Lower lobe of right lung (tissue), 2 donors: Measurements from ENCODE around the gene KCTD13. TPM values are rescaled to one million over a fixed set of nuclear protein-coding genes. Genes with fewer than 3 reads are reported as not detected.

Source experiments
- ATAC-seq, 2 donors: fragments of 200-7000 bp; cut with Tn5 transposase; one replicate each; pipeline ENCODE4 v1.9.1; 2020 to 2022; ENCODE audit warnings: mild to moderate bottlenecking in 2 of 2, moderate library complexity in 2 of 2
- DNase-seq: peaks from one replicate; pipeline ENCODE4 v3.0.0-alpha.2; 2020
- H3K27ac ChIP-seq: fragments of 200-600 bp; one replicate; pipeline ENCODE4 v1.8.0; 2022
- H3K27me3 ChIP-seq: fragments of 200-600 bp; one replicate; pipeline ENCODE4 v1.8.0; 2022; ENCODE audit warnings: low read depth
- H3K36me3 ChIP-seq: fragments of 200-600 bp; one replicate; pipeline ENCODE4 v1.8.0; 2022; ENCODE audit warnings: mild to moderate bottlenecking
- H3K4me1 ChIP-seq: fragments of 200-600 bp; one replicate; pipeline ENCODE4 v1.8.0; 2022
- H3K4me3 ChIP-seq: fragments of 200-600 bp; one replicate; pipeline ENCODE4 v1.8.0; 2022; ENCODE audit warnings: mild to moderate bottlenecking
- H3K9me3 ChIP-seq: fragments of 200-600 bp; one replicate; pipeline ENCODE4 v1.8.0; 2022
- intact Hi-C: fragments of 100-400 bp; cut with DNase I; formaldehyde crosslinking; loops from one replicate; pipeline ENCODE4 v1.11.0; 2022
- total RNA-seq: library from RNA; stranded (reverse); fragmentation: NEBNext Ultra II Directional; extraction: Animal tissue kit (Norgen Biotek cat#: 25700); gene quantifications from one replicate; pipeline ENCODE4 v1.2.1, GENCODE V29; 2021
- TF ChIP-seq, protein P1 (sequence below): fragments of 200-600 bp; IDR thresholded peaks from one replicate; pipeline ENCODE4 v1.8.0; 2022; ENCODE audit warnings: antibody characterized with exemption, mild to moderate bottlenecking
- donor health status: DM: no; HTN: yes; CAD: no; lungs with severe emphysema.

The KCTD13 gene
- total RNA-seq, 1 donor from 2014 or later, result 22.3 TPM

- Histone ChIP-seq H3K4me3 (no peak overlapping the region), H3K27ac (no peak overlapping the region), H3K9me3 (no peaks in the 10 kb centered on the region), H3K36me3 (no peaks in the 10 kb centered on the region), H3K27me3 (peaks cover 24% of the 10 kb centered on the region), H3K4me1 (peaks cover 13% of the 10 kb centered on the region)
- intact Hi-C loops, result no loop called here
- no peak for DNase-seq
- no peak for ATAC-seq
- TF ChIP-seq, protein P1, sequence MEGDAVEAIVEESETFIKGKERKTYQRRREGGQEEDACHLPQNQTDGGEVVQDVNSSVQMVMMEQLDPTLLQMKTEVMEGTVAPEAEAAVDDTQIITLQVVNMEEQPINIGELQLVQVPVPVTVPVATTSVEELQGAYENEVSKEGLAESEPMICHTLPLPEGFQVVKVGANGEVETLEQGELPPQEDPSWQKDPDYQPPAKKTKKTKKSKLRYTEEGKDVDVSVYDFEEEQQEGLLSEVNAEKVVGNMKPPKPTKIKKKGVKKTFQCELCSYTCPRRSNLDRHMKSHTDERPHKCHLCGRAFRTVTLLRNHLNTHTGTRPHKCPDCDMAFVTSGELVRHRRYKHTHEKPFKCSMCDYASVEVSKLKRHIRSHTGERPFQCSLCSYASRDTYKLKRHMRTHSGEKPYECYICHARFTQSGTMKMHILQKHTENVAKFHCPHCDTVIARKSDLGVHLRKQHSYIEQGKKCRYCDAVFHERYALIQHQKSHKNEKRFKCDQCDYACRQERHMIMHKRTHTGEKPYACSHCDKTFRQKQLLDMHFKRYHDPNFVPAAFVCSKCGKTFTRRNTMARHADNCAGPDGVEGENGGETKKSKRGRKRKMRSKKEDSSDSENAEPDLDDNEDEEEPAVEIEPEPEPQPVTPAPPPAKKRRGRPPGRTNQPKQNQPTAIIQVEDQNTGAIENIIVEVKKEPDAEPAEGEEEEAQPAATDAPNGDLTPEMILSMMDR, result no peak
Measured at GRCh38 chr16:29901607-29901945, 24.4 kb downstream of the KCTD13 start.

- Histone ChIP-seq H3K27me3 (peaks cover 24% of the 10 kb centered on the region), H3K4me1 (peaks cover 13% of the 10 kb centered on the region), H3K9me3 (no peaks in the 10 kb centered on the region), H3K4me3 (peak overlapping the region; percentile 71), H3K36me3 (no peaks in the 10 kb centered on the region), H3K27ac (peak overlapping the region; percentile 41)
- TF ChIP-seq, protein P1, result no peak
- DNase-seq, result peak; percentile 43
- intact Hi-C loops, result no loop called here
- no peak for ATAC-seq
Measured at GRCh38 chr16:29900888-29901606, 25.0 kb downstream of the KCTD13 start.

DNA sequence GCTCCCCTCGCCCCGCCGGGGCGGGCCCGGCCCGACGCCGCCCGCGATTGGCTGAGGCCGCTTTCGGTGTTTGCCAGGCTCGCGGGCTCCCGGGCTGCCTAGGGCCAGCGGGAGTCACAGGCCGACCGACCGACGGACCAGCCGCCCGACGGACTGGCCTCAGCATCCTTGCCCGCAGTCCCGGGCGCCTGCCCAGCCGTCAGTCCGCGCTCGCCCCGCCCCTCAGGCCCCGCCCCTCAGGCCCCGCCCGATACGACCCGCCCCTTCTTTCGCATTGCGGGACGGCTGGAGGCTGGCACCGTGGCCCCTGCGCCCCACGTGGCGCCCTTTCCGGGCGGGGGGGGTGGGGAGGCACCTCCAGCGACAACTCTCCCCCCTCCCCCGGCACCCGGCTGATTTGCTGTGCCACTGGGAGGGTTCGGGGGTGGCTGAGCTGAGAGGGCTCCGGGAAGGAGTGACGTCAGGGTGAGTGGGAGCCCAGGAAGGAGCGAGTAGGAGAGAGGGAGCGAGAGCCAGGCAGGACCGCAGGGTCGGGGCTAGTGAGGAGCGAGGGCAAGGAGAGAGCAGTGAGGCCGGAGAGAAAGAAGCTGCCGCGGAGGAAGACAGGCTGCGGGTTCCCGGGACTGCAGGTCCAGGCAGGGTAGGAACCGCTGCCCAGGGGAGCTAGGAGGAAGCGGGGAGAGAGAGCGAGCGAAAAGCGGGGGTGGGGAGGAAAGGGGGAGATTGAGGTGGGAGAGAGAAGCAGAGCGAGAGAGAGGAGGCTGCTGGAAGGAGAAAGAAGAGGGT lies 25.7 kb downstream of the KCTD13 start, which contains the start of gene ASPHD1:
Gene ASPHD1 (plus strand): TSS at position 387 of the 786 bp plus-strand sequence. CDS start 484 bp downstream, outside the sequence.
- ATAC-seq (peak; percentile 89 to 90), DNase-seq (peak; percentile 78)
- Histone ChIP-seq H3K27me3 (peaks cover 24% of the 10 kb centered on the region), H3K36me3 (no peaks in the 10 kb centered on the region), H3K4me1 (peaks cover 13% of the 10 kb centered on the region), H3K4me3 (peak within 1 kb of the TSS; percentile 71), H3K27ac (peak within 1 kb of the TSS; percentile 41), H3K9me3 (no peaks in the 10 kb centered on the region)
- TF ChIP-seq, protein P1, result no peak
- intact Hi-C loops, result no loop called here

DNA sequence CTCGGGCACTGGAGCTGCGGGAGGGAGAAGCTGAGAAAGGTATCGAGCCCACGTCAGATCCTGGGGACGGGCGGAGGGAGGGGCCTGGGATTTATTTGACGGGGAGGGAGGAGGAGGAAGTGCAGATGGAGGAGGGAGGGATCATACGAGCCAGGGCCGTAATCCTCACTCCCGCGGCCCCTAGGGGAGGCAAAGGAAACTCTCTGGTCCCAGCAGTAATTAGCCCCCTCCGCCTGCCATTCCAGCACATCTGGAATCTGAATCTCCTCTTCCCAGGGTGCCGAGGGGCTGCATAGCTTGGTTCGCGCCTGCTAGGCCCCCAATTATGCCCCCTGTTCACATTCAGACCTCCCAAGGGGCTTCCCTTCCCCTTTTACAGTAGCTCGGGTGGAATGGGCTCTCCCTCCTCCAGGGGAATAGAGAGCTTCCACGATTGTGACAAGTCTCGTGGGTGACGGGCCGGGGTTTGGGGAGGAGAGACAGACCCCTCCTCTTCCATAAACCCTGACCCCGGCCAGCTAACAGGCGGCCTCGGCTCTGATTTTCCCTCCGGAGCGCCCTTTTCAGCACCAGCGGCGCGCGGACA lies 26.4 kb downstream of the KCTD13 start, which contains the start of gene SEZ6L2:
Gene SEZ6L2 (minus strand): TSS at position 35 of the 586 bp plus-strand sequence. CDS start 531 bp downstream, outside the sequence.
- TF ChIP-seq, protein P1, result no peak
- intact Hi-C loops, result no loop called here
- Histone ChIP-seq H3K36me3 (no peaks in the 10 kb centered on the region), H3K4me1 (peaks cover 13% of the 10 kb centered on the region), H3K27me3 (peaks cover 24% of the 10 kb centered on the region), H3K4me3 (peak within 1 kb of the TSS; percentile 71), H3K9me3 (no peaks in the 10 kb centered on the region), H3K27ac (peak within 1 kb of the TSS; percentile 41)
- ATAC-seq (peak; percentile 86), DNase-seq (peak; percentile 79)

GRCh38 chr16:29898804-29899515 lies 27.1 kb downstream of the KCTD13 start:
- no peak overlapping the region for H3K27ac ChIP-seq
- intact Hi-C loops, result no loop called here
- peak overlapping the region; percentile 71 for H3K4me3 ChIP-seq
- DNase-seq, result no peak
- H3K9me3 ChIP-seq, result no peaks in the 10 kb centered on the region
- TF ChIP-seq, protein P1, result no peak
- H3K27me3 ChIP-seq, result peaks cover 24% of the 10 kb centered on the region
- ATAC-seq, result peak; percentile 61 to 69
- H3K4me1 ChIP-seq, result peaks cover 13% of the 10 kb centered on the region
- no peaks in the 10 kb centered on the region for H3K36me3 ChIP-seq
